Subcutaneous abdominal adipose tissue (tissue), 5 donors: ENCODE results near the gene CPNE4.

Source experiments
- H3K27ac ChIP-seq: one replicate; pipeline ENCODE4 v1.7.0; 2013; ENCODE audit warnings: low read depth, mild to moderate bottlenecking, inconsistent platforms, low read length, moderate library complexity
- H3K27me3 ChIP-seq, 5 donors: one replicate each; pipeline ENCODE4 v1.7.0; 2013; ENCODE audit warnings: low read length in 5 of 5, inconsistent platforms in 1 of 5; ENCODE audit not compliant: control insufficient read depth in 5 of 5, insufficient read depth in 4 of 5
- H3K36me3 ChIP-seq, 5 donors: one replicate each; pipeline ENCODE4 v1.7.0; 2013; ENCODE audit warnings: low read length in 5 of 5; ENCODE audit not compliant: control insufficient read depth in 5 of 5, insufficient read depth in 5 of 5
- H3K4me1 ChIP-seq, 5 donors: one replicate each; pipeline ENCODE4 v1.7.0; 2013; ENCODE audit warnings: low read length in 5 of 5, mild to moderate bottlenecking in 3 of 5, moderate library complexity in 1 of 5; ENCODE audit not compliant: control insufficient read depth in 5 of 5, insufficient read depth in 5 of 5
- H3K4me3 ChIP-seq, 5 donors: one replicate each; pipeline ENCODE4 v1.7.0; 2013; ENCODE audit warnings: low read length in 5 of 5, low read depth in 1 of 5
- H3K9ac ChIP-seq, 5 donors: one replicate each; pipeline ENCODE4 v1.7.0; 2013; ENCODE audit warnings: low read length in 5 of 5, mild to moderate bottlenecking in 4 of 5, moderate library complexity in 3 of 5
- H3K9me3 ChIP-seq, 5 donors: one replicate each; pipeline ENCODE4 v1.7.0; 2013; ENCODE audit warnings: low read length in 5 of 5; ENCODE audit not compliant: control insufficient read depth in 5 of 5
- donor health status: healthy.
- donor health status: healthy.
- donor health status: healthy.
- donor health status: healthy.
- donor health status: healthy.

CPNE4 gene

GRCh38 chr3:131586277-131586676, 448.5 kb downstream of the CPNE4 start:
- Histone ChIP-seq H3K9me3 (no peaks in the 10 kb centered on the region), H3K36me3 (no peaks in the 10 kb centered on the region), H3K4me1 (no peaks in the 10 kb centered on the region), H3K27me3 (no peaks in the 10 kb centered on the region), H3K9ac (no peak overlapping the region), H3K4me3 (no peak overlapping the region), H3K27ac (no peak overlapping the region)

DNA sequence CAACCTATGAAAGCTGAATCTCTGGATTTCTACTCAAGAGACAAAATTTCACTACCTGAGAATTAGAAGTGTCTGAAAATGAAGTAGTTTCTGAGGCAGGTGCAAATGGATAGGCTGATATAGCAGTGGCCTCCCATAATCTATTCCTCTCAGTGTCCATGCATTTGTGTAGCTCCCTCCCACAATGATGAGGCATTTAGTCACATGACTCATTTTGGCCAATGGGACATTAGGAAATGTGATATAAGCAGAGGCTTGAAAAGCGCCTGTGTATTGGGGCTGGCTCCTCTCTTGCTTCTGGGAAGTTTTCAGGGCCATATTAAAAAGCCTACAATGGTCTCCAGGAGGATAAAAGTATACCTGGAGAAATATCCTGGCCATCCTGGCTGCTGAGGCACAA, 452.4 kb downstream of the CPNE4 start:
- Histone ChIP-seq H3K27ac (no peak overlapping the region), H3K4me3 (no peak overlapping the region), H3K9ac (no peak overlapping the region), H3K27me3 (no peaks in the 10 kb centered on the region), H3K4me1 (no peaks in the 10 kb centered on the region), H3K9me3 (no peaks in the 10 kb centered on the region), H3K36me3 (no peaks in the 10 kb centered on the region)

DNA sequence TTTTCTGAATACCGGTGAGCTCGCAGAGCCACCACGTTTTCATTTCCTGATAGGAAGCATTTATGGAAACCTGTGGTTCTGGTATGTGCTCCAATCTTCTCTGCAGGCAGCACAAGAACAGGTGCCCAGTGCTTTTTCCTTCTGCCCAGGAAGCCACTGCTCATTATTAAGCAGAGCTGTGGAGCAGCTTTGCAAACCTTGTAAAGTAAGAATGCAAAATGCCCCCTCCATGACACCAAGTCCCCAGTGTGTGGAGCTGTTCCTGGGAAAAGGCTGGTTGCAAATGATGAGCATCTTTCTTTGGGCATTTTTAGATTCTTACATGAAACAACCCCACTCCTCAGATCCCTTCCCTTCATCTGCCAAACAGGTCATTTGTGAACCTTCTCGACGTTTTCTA, 466.4 kb downstream of the CPNE4 start:
- no peaks in the 10 kb centered on the region for H3K27me3 ChIP-seq
- no peaks in the 10 kb centered on the region for H3K9me3 ChIP-seq
- no peak overlapping the region for H3K4me3 ChIP-seq
- no peaks in the 10 kb centered on the region for H3K4me1 ChIP-seq
- H3K9ac ChIP-seq: no peak overlapping the region
- H3K36me3 ChIP-seq: no peaks in the 10 kb centered on the region
- no peak overlapping the region for H3K27ac ChIP-seq

GRCh38 chr3:131564812-131565211, 470.0 kb downstream of the CPNE4 start:
- Histone ChIP-seq H3K9me3 (no peaks in the 10 kb centered on the region), H3K4me1 (peaks cover 0 to 5% (median 0%) of the 10 kb centered on the region in 5 donors), H3K27me3 (no peaks in the 10 kb centered on the region)

GRCh38 chr3:131561511-131561910, 473.3 kb downstream of the CPNE4 start:
- H3K27me3 ChIP-seq: no peaks in the 10 kb centered on the region
- H3K4me3 ChIP-seq: no peak overlapping the region
- no peaks in the 10 kb centered on the region for H3K36me3 ChIP-seq
- no peak overlapping the region for H3K9ac ChIP-seq
- peaks cover 0 to 5% (median 0%) of the 10 kb centered on the region in 5 donors for H3K4me1 ChIP-seq
- no peaks in the 10 kb centered on the region for H3K9me3 ChIP-seq
- H3K27ac ChIP-seq: no peak overlapping the region

More at GRCh38 chr3:131564812-131565211, 470.0 kb downstream of the CPNE4 start:
- Histone ChIP-seq H3K36me3 (no peaks in the 10 kb centered on the region), H3K4me3 (no peak overlapping the region), H3K9ac (no peak overlapping the region), H3K27ac (no peak overlapping the region)

DNA sequence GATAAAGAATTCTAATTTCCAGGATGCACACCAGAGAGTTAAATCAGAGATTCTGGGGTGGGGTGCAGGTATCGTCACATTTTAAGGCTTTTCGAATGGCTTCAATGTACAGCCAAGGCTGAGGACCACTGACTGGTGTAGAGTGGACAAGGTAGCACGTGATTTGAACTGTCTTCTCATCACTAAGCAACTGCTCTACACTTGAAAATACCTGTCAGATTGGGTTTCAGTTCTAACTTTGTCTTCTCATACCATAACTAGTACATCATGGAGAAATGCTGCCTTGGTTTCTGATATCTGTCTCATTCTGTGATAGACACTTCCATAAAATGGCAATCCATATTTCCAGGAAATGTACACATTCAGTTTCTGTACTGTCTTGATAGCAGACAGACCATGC, 474.0 kb downstream of the CPNE4 start:
- Histone ChIP-seq H3K27ac (no peak overlapping the region), H3K4me3 (no peak overlapping the region), H3K36me3 (no peaks in the 10 kb centered on the region), H3K9ac (no peak overlapping the region), H3K4me1 (peaks cover 0 to 5% (median 0%) of the 10 kb centered on the region in 5 donors), H3K9me3 (no peaks in the 10 kb centered on the region), H3K27me3 (no peaks in the 10 kb centered on the region)

DNA sequence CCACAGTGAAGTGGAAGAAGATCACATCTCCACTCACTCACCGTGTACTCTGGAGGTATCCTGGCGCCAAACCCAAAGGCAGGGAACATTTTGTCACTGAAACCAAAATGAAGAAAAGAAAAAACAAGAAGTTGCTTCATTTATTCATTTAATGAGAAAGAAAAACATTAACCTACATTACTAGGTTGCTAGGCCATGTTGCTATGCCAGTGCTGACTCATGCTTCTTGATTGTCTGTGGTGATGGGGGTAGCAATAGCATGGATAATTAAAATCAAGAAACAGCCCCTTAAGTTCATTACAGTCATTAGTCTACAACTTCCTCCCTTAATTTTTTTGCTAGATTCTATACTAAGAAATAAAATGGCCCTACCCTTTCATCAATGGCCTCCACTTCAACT, 479.4 kb downstream of the CPNE4 start:
- no peak overlapping the region for H3K9ac ChIP-seq
- H3K4me3 ChIP-seq: no peak overlapping the region
- H3K9me3 ChIP-seq: no peaks in the 10 kb centered on the region

DNA sequence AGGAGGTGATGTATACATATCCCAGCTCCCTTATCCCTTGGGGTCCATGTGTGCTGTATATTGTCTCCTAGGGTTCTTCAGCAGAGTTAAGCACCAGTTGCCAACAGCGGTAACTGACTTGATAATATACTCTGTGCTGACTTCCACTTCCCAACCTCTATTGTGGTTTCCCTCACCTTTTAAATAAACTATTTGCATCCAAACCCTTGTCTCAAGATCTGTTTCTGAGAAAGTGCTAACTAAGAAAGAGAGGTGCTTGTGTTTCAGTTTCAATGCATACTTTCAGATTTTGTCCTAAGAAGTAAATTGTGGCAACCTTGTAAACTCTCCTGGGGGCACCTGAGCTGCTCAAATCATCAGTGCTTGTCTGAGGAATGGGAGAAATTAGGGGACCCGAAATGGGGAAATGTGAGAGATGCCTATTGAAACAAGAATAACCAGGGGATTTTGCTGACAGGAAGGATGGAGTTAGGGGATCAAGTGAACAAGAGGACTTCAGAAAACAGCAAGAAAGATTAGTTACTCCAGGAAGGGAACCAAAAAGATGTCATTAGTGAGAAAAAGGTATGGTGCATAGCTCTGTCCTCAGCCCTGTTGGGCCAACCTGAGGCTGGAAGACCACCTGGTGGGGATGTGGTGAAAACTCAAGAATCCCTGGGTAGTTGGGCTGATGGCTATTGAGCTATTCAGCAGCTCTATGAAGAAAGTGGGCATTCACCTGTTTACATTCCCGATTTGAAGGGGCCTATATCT, 481.1 kb downstream of the CPNE4 start:
- H3K4me1 ChIP-seq: peaks cover 0 to 15% (median 9%) of the 10 kb centered on the region in 5 donors
- H3K9me3 ChIP-seq: no peaks in the 10 kb centered on the region
- H3K27me3 ChIP-seq: no peaks in the 10 kb centered on the region
- H3K27ac ChIP-seq: no peak overlapping the region
- no peaks in the 10 kb centered on the region for H3K36me3 ChIP-seq
- no peak overlapping the region for H3K4me3 ChIP-seq
- no peak overlapping the region for H3K9ac ChIP-seq

More for the DNA sequence above, 479.4 kb downstream of the CPNE4 start:
- Histone ChIP-seq H3K27ac (no peak overlapping the region), H3K4me1 (peaks cover 0 to 15% (median 9%) of the 10 kb centered on the region in 5 donors), H3K27me3 (no peaks in the 10 kb centered on the region), H3K36me3 (no peaks in the 10 kb centered on the region)

DNA sequence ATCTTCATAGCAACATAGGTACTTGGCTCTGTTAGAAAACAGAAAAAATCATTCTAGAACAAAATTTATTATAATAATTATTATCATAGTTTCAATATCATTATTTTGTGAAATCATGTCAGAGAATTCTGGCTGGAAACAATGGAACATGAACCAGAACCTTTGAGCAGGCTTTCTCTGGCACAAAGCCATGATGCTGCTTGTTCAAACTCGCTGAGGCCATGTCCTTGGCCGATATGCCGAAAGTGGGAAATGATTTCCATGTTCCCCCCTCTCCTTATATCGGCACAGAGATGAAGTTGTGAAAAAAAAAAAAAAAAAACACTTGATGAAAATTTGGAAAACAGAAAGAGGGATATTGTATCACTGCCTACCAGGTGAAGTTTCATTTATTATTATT, 483.1 kb downstream of the CPNE4 start:
- Histone ChIP-seq H3K9me3 (no peaks in the 10 kb centered on the region), H3K27ac (no peak overlapping the region), H3K9ac (no peak overlapping the region), H3K36me3 (no peaks in the 10 kb centered on the region), H3K27me3 (no peaks in the 10 kb centered on the region), H3K4me3 (no peak overlapping the region), H3K4me1 (peaks cover 0 to 15% (median 9%) of the 10 kb centered on the region in 5 donors)

GRCh38 chr3:131550562-131551465, 484.0 kb downstream of the CPNE4 start:
- peaks cover 0 to 15% (median 9%) of the 10 kb centered on the region in 5 donors for H3K4me1 ChIP-seq
- H3K36me3 ChIP-seq: no peaks in the 10 kb centered on the region
- no peaks in the 10 kb centered on the region for H3K9me3 ChIP-seq
- H3K27ac ChIP-seq: no peak overlapping the region
- no peak overlapping the region for H3K9ac ChIP-seq
- H3K27me3 ChIP-seq: no peaks in the 10 kb centered on the region
- H3K4me3 ChIP-seq: no peak overlapping the region
